ENCODE results near the gene TBL1XR1.

Gene TBL1XR1

DNA sequence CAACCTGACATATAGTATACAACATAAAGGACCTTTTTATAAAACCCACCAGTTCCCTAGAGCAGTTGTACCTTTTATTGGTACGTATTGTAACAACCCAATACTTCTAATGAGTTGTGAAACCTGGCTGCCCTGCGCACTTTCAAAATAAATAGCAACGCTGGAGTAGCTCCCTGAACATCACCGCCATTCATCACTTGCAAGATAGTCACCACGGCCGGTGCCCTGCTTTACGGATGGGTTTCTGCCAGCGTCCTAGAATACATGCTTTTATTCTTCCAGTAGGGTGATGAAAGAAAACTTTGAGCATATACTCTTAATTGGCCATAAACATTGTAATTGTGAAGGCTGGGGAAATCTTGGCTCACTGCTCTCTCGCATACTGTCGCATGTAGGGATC, 220.7 kb downstream of the TBL1XR1 start:
- no peaks in the 10 kb centered on the region; the same call in 1 of the 2 replicates for H3K27me3 ChIP-seq (replicated peaks; ENCODE audit: control insufficient read depth, insufficient read depth, low read length)
- TF ChIP-seq, protein P1, sequence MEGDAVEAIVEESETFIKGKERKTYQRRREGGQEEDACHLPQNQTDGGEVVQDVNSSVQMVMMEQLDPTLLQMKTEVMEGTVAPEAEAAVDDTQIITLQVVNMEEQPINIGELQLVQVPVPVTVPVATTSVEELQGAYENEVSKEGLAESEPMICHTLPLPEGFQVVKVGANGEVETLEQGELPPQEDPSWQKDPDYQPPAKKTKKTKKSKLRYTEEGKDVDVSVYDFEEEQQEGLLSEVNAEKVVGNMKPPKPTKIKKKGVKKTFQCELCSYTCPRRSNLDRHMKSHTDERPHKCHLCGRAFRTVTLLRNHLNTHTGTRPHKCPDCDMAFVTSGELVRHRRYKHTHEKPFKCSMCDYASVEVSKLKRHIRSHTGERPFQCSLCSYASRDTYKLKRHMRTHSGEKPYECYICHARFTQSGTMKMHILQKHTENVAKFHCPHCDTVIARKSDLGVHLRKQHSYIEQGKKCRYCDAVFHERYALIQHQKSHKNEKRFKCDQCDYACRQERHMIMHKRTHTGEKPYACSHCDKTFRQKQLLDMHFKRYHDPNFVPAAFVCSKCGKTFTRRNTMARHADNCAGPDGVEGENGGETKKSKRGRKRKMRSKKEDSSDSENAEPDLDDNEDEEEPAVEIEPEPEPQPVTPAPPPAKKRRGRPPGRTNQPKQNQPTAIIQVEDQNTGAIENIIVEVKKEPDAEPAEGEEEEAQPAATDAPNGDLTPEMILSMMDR (IDR thresholded peaks at IDR 0.05; ENCODE audit: insufficient read depth, low read length, poor library complexity, severe bottlenecking), result no peak
- no peak overlapping the region for H3K4me3 ChIP-seq (replicated peaks; ENCODE audit: low read depth, low read length)
- DNase-seq (ENCODE audit: extremely low read depth, insufficient read length), result no peak
- H3K36me3 ChIP-seq (ENCODE audit: control insufficient read depth, insufficient read depth, low read length), result no peaks in the 10 kb centered on the region

DNA sequence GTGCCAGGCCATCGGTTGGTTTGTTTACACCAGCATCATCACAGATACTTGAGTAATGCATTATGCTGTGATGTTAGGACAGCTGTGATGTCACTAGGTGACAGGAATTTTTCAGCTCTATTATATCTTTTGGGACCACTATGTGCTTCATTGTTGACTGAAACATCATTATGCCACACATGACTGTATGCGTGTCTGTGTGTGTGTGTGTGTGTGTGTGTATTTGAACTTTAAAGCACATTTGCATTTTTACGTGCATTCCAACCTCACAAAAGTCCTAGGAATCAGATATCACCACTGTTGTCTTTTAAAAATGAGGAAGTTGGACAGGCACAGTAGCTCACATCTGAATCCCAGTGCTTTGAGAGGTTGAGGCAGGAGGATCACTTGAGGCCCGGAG, 223.0 kb downstream of the TBL1XR1 start:
- Histone ChIP-seq H3K27me3 (replicated peaks; ENCODE audit: control insufficient read depth, insufficient read depth, low read length) (no peaks in the 10 kb centered on the region; the same call in 1 of the 2 replicates), H3K36me3 (ENCODE audit: control insufficient read depth, insufficient read depth, low read length) (no peaks in the 10 kb centered on the region), H3K4me3 (replicated peaks; ENCODE audit: low read depth, low read length) (no peak overlapping the region)
- TF ChIP-seq, protein P1 (IDR thresholded peaks at IDR 0.05; ENCODE audit: insufficient read depth, low read length, poor library complexity, severe bottlenecking), result no peak
- no peak for DNase-seq (ENCODE audit: extremely low read depth, insufficient read length)

DNA sequence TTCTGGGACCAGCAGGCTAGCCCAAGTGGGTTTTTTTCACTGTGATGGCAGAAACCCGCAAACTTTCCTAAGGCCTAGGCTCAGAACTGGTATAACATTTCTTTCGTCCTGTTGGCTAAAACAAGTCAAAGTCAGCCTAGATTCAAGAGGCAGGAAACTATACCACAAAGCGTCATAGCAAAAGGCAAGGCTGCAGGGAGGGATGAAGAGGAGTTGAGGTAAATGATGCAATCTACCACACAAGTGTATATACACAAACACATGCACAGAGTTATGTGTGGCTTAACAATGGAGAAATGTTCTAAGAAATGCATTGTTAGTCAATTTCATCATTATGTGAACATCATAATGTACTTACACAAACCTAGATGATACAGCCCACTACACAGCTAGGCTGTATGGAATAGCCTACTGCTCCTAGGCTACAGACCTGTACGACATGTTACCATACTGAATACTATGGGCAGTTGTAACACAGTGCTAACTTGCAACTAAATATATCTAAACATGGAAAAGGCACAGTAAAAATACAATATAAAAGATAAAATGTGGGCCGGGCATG, 225.6 kb downstream of the TBL1XR1 start:
- Histone ChIP-seq H3K4me3 (replicated peaks; ENCODE audit: low read depth, low read length) (no peak overlapping the region), H3K27me3 (replicated peaks; ENCODE audit: control insufficient read depth, insufficient read depth, low read length) (no peaks in the 10 kb centered on the region), H3K36me3 (ENCODE audit: control insufficient read depth, insufficient read depth, low read length) (no peaks in the 10 kb centered on the region)
- no peak for DNase-seq (ENCODE audit: extremely low read depth, insufficient read length)
- TF ChIP-seq, protein P1 (IDR thresholded peaks at IDR 0.05; ENCODE audit: insufficient read depth, low read length, poor library complexity, severe bottlenecking), result no peak

DNA sequence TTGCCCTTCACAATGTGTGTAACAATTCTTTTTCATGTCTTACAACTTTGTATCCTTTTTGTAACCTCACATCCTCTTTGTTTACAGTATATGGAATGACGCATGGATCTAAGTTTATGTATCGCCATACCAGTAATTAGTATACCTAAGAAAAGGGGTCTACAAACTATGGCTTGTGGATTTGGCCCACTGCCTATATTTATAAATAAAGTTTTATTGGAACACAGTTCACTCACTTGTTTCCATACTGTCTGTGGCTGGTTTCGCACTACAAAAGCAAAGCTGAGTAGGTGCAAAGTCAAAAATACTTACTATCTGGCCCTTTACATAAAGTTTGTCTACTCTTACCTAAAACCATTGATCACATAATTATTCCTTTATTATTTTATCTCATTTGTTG, 226.5 kb downstream of the TBL1XR1 start:
- TF ChIP-seq, protein P1 (IDR thresholded peaks at IDR 0.05; ENCODE audit: insufficient read depth, low read length, poor library complexity, severe bottlenecking), result no peak
- no peak for DNase-seq (ENCODE audit: extremely low read depth, insufficient read length)
- no peak overlapping the region for H3K4me3 ChIP-seq (replicated peaks; ENCODE audit: low read depth, low read length)
- no peaks in the 10 kb centered on the region for H3K36me3 ChIP-seq (ENCODE audit: control insufficient read depth, insufficient read depth, low read length)
- no peaks in the 10 kb centered on the region for H3K27me3 ChIP-seq (replicated peaks; ENCODE audit: control insufficient read depth, insufficient read depth, low read length)

DNA sequence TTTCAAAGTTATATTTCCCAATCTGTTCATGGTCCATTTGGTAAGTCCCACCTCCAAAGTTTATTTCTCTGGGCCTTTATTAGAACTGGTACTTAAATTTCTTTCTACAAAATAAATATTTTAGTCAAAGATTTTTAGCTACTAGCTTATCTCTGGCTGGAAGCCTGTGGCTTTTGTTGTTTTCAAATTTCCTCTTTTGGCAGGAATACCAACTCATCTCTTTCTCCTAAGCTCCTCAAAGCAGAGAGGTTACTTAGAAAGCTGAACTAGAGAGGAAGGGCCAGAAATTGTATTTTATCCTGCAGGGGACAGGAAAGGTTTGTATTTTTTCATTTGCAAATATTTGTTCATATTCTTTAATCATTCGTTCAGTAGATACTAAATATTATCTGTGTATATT, 227.8 kb downstream of the TBL1XR1 start:
- TF ChIP-seq, protein P1 (IDR thresholded peaks at IDR 0.05; ENCODE audit: insufficient read depth, low read length, poor library complexity, severe bottlenecking), result no peak
- no peak for DNase-seq (ENCODE audit: extremely low read depth, insufficient read length)
- Histone ChIP-seq H3K4me3 (replicated peaks; ENCODE audit: low read depth, low read length) (no peak overlapping the region), H3K27me3 (replicated peaks; ENCODE audit: control insufficient read depth, insufficient read depth, low read length) (no peaks in the 10 kb centered on the region), H3K36me3 (ENCODE audit: control insufficient read depth, insufficient read depth, low read length) (no peaks in the 10 kb centered on the region)

All from GM06990 (cell line).